ENCODE results near the gene COL6A5.

GRCh38 chr3:130442284-130442683 is 96.8 kb downstream of the COL6A5 start:
- TF ChIP-seq CTCF (IDR thresholded peaks at IDR 0.05 in 8 of 11, conservative IDR thresholded peaks at IDR 0.05 in 3 of 11) (no peak), POLR2A (IDR thresholded peaks at IDR 0.05) (no peak), POLR2AphosphoS5 (IDR thresholded peaks at IDR 0.05) (no peak)

Data from spleen (tissue), 7 donors.